Fibroblast of skin of left biceps (primary cell): Measurements from ENCODE around the gene BOD1L1.
"Not testable (repeated sequence)": the region's sequence is repeated elsewhere in the genome, so short reads cannot be mapped to it uniquely, and the experiment has no call there.

Experiments
- DNase-seq, 2 experiments: peaks; one replicate each; pipeline ENCODE4 v3.0.0-alpha.2; 2013; ENCODE audit warnings: low read depth in 2 of 2

The BOD1L1 gene

GRCh38 chr4:13560111-13560510 is 67.4 kb downstream of the BOD1L1 start:
- DNase-seq, result not testable (repeated sequence)

GRCh38 chr4:13559413-13559812 is 68.1 kb downstream of the BOD1L1 start:
- DNase-seq, result peak; percentile 53 to 56

GRCh38 chr4:13558881-13559280 is 68.6 kb downstream of the BOD1L1 start:
- DNase-seq, result no peak

GRCh38 chr4:13555325-13555724 is 72.2 kb downstream of the BOD1L1 start:
- no peak for DNase-seq

- no peak for DNase-seq
These were observed 74.4 kb downstream of the BOD1L1 start for GRCh38 chr4:13553081-13553480.

GRCh38 chr4:13548984-13549546 is 78.5 kb downstream of the BOD1L1 start:
- DNase-seq, result peak; percentile 34

- DNase-seq, result no peak
These were observed 79.2 kb downstream of the BOD1L1 start for GRCh38 chr4:13548059-13548983.

- no peak for DNase-seq
These were observed 80.0 kb downstream of the BOD1L1 start for GRCh38 chr4:13547485-13548041.

- no peak for DNase-seq
These were observed 80.5 kb downstream of the BOD1L1 start for GRCh38 chr4:13546941-13547484.

GRCh38 chr4:13546142-13546940 is 81.2 kb downstream of the BOD1L1 start:
- DNase-seq, result no peak

- DNase-seq, result no peak
These were observed 82.1 kb downstream of the BOD1L1 start for GRCh38 chr4:13545394-13545808.

GRCh38 chr4:13544606-13545393 is 82.7 kb downstream of the BOD1L1 start:
- DNase-seq, result peak; percentile 13 to 18

- DNase-seq, result no peak
These were observed 83.5 kb downstream of the BOD1L1 start, which contains the start of gene NKX3-2 for GRCh38 chr4:13543839-13544605. TSS of gene NKX3-2 (minus strand) at chr4:13544508. CDS start at chr4:13544414, 94 bp downstream.

GRCh38 chr4:13543032-13543838 is 84.3 kb downstream of the BOD1L1 start:
- DNase-seq, result no peak

- DNase-seq, result no peak
These were observed 84.9 kb downstream of the BOD1L1 start for GRCh38 chr4:13542577-13543031.

- DNase-seq, result no peak
These were observed 85.6 kb downstream of the BOD1L1 start for GRCh38 chr4:13541720-13542576.

- no peak for DNase-seq
These were observed 86.3 kb downstream of the BOD1L1 start for GRCh38 chr4:13541176-13541604.
